Esophagus squamous epithelium (tissue), 5 donors: Measurements from ENCODE around the gene ADAM17. TPM values are rescaled to one million over a fixed set of nuclear protein-coding genes. Genes with fewer than 3 reads are reported as not detected.
"Not testable (repeated sequence)": the region's sequence is repeated elsewhere in the genome, so short reads cannot be mapped to it uniquely, and the experiment has no call there.

ENCODE experiments used
- DNase-seq: peaks from one replicate; lab custom pipeline; 2025; lab: John Stamatoyannopoulos, UW
- H3K27ac ChIP-seq, 4 donors: fragments of 200-600 bp; sonication (generic); one replicate each; pipeline ENCODE4 v1.5.1; 2016 to 2019; ENCODE audit warnings: mild to moderate bottlenecking in 1 of 4
- H3K27me3 ChIP-seq, 4 donors: fragments of 200-600 bp; sonication (generic); 1 replicate in 3 of 4; 2 replicates in 1 of 4; pipeline versions ENCODE4 v1.5.1 to v1.6.0; 2017 to 2021; ENCODE audit warnings: antibody characterized with exemption in 1 of 4
- H3K36me3 ChIP-seq, 3 donors: fragments of 200-600 bp; sonication (generic); one replicate each; pipeline ENCODE4 v1.5.1; 2016 to 2019
- H3K4me1 ChIP-seq, 3 donors: fragments of 200-600 bp; sonication (generic); one replicate each; pipeline ENCODE4 v1.5.1; 2017 to 2019
- H3K4me3 ChIP-seq, 4 donors: fragments of 200-600 bp; sonication (generic); 1 replicate in 3 of 4; 2 replicates in 1 of 4; pipeline ENCODE4 v1.5.1; 2016 to 2019; ENCODE audit warnings: mild to moderate bottlenecking in 2 of 4, moderate library complexity in 1 of 4
- H3K9me3 ChIP-seq, 3 donors: fragments of 200-600 bp; sonication (generic); one replicate each; pipeline ENCODE4 v1.5.1; 2016 to 2019
- CTCF ChIP-seq, 6 experiments: fragments of 450-650 bp in 4 of 6; fragments of 200-600 bp in 2 of 6; sonication (generic) in 2 of 6; IDR thresholded peaks; one replicate each; pipeline ENCODE4 v1.5.1; 2016 to 2019; ENCODE audit warnings: antibody characterized with exemption in 6 of 6, mild to moderate bottlenecking in 4 of 6, moderate library complexity in 4 of 6
- POLR2A ChIP-seq, 4 donors: fragments of 450-650 bp; IDR thresholded peaks; one replicate each; pipeline ENCODE4 v1.6.1; 2017; ENCODE audit warnings: antibody characterized with exemption in 4 of 4, mild to moderate bottlenecking in 4 of 4, moderate library complexity in 3 of 4
- WGBS, 2 donors: methylation state at CpG; one replicate each; pipeline ENCODE4 v1.1.5; 2018; 5-methylcytosine and 5-hydroxymethylcytosine counted together
- intact Hi-C: fragments of 100-400 bp; cut with DNase I; formaldehyde crosslinking; loops from one replicate; pipeline ENCODE4 v1.15.0; 2022
- total RNA-seq, 4 donors: library from RNA; depleted of rRNA; stranded (reverse); fragments of >200 nt; gene quantifications; one replicate each; pipeline ENCODE4 v1.1.0, GENCODE V29; 2016
- donor health status: DM: yes; HTN: yes; CAD: no.

The ADAM17 gene
- total RNA-seq, 4 donors from 2014 or later: 21.5 to 38.9 (median 29.2) TPM

DNA sequence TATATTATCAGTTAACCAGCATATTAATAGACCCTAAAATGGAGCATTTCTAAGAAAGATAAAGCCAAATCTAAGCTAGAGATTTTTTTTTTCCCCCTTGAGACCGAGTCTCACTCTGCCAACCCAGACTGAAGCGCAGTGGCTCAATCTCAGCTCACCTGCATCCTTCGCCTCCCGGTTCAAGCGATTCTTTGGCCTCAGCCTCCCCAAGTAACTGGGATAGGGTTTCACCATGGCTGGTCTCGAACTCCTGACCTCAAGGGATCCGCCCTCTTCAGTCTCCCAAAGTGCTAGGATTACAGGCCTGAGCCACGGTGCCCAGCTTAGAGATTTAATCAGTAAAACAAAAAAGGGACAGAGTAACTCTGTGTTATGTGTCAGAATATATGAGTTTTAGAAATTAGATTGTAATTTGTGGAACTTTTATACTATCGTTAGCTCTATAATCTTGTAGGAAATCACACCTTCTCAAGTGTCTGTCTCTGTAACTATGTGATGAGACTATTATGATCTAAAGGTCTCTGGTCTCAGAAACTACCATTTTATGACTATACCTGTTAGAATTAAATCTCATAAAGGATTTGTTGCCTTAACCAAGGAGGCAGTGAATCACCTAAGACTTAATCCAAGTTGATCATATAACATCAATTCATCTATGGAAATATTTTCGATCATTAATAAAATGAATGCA lies 41.1 kb upstream of the ADAM17 start:
- DNase-seq: no peak
- WGBS, 2 donors: 81 to 86% methylated on average over 10 of the region's 10 CpGs
- peaks cover 0 to 20% (median 10%) of the 10 kb centered on the region in 3 donors for H3K9me3 ChIP-seq
- no peak overlapping the region for H3K4me3 ChIP-seq
- peaks cover 4 to 47% (median 7%) of the 10 kb centered on the region in 3 donors for H3K36me3 ChIP-seq
- no peak overlapping the region for H3K27ac ChIP-seq
- intact Hi-C loops: no loop called here
- TF ChIP-seq CTCF (IDR thresholded peaks at IDR 0.05): no peak
- no peak for TF ChIP-seq POLR2A (IDR thresholded peaks at IDR 0.05)
- H3K27me3 ChIP-seq: no peaks in the 10 kb centered on the region
- H3K4me1 ChIP-seq: peaks cover 0 to 48% (median 22%) of the 10 kb centered on the region in 3 donors

GRCh38 chr2:9595746-9596145 lies 40.1 kb upstream of the ADAM17 start:
- intact Hi-C loops: no loop called here
- DNase-seq: no peak

GRCh38 chr2:9595256-9595655 lies 39.6 kb upstream of the ADAM17 start:
- intact Hi-C loops: not testable (repeated sequence)

More at GRCh38 chr2:9595746-9596145, 40.1 kb upstream of the ADAM17 start:
- H3K9me3 ChIP-seq: peaks cover 0 to 20% (median 10%) of the 10 kb centered on the region in 3 donors
- no peak for TF ChIP-seq POLR2A (IDR thresholded peaks at IDR 0.05)
- H3K27ac ChIP-seq: peak overlapping the region in 2 of 4 donors; percentile 60 to 62
- no peak overlapping the region for H3K4me3 ChIP-seq
- peaks cover 4 to 47% (median 7%) of the 10 kb centered on the region in 3 donors for H3K36me3 ChIP-seq
- WGBS, 2 donors: 54 to 62% methylated on average over 2 of the region's 2 CpGs
- no peaks in the 10 kb centered on the region for H3K27me3 ChIP-seq
- H3K4me1 ChIP-seq: peaks cover 0 to 48% (median 22%) of the 10 kb centered on the region in 3 donors

DNA sequence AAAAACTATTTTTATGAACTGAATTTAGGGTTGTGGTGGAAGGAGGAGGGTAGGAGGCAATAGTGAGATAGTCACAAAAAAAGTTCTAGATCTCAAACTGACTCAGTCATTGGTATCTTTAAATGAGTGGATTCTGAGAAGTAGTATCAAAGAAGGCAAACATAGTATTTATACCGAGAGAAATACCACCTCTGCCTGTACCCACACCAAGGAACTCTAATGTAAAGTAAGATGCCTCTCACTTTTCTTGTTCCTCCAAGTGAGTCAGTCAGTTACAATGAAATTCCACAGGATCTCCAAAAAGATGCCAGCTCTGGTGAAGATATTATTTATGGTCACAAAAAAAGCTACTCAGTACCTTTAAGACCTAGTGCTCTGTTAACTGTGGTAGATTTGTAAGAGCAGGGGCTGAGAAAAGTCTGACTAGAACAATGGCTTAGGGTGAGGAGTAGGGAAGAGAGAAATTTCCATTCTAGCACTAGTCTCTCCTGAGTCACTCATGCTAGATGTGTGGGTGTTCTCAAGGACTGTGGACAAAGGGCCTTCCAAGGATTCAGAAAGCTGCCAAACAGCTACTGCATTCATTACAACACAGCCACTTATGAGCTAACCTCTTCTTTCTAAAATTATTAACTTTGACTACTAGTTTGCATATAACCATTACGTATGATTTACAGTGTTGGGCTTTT lies 38.9 kb upstream of the ADAM17 start:
- Histone ChIP-seq H3K27ac (peak overlapping the region; percentile 42 to 82 (median 61)), H3K9me3 (peaks cover 0 to 8% (median 5%) of the 10 kb centered on the region in 3 donors), H3K4me3 (no peak overlapping the region), H3K4me1 (peaks cover 0 to 48% (median 22%) of the 10 kb centered on the region in 3 donors), H3K36me3 (peaks cover 0 to 47% (median 11%) of the 10 kb centered on the region in 3 donors), H3K27me3 (no peaks in the 10 kb centered on the region)
- TF ChIP-seq POLR2A (IDR thresholded peaks at IDR 0.05) (no peak), CTCF (IDR thresholded peaks at IDR 0.05) (no peak)
- DNase-seq: no peak
- 23 to 40% methylated on average over 2 of the region's 2 CpGs for WGBS, 2 donors
- intact Hi-C loops: no loop called here

More at GRCh38 chr2:9595256-9595655, 39.6 kb upstream of the ADAM17 start:
- WGBS, 2 donors: 29 to 39% methylated on average over 6 of the region's 6 CpGs
- Histone ChIP-seq H3K27ac (peak overlapping the region; percentile 42 to 82 (median 61)), H3K9me3 (peaks cover 0 to 15% (median 10%) of the 10 kb centered on the region in 3 donors), H3K36me3 (peaks cover under 1 to 47% (median 7%) of the 10 kb centered on the region in 3 donors), H3K4me1 (peaks cover 0 to 48% (median 22%) of the 10 kb centered on the region in 3 donors)
- DNase-seq, H3K27me3 ChIP-seq, H3K4me3 ChIP-seq: not testable (repeated sequence)

DNA sequence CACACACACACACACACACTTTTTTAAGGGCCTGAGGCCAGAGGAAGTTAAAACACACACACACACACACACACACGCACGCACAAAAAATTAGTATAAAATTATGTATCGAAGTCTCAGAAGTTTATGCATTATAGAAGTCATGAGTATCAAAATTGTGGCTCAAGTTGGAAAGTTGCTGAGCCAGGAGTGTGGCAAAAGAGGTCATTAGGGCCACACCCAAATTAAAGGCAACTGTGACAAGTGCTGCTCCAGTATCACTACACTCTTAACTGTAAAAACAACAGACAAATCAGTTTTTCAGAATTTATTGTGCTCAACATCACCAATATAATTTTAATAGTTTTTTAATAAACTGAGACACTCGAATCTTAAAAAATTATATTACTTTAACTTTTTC lies 38.3 kb upstream of the ADAM17 start:
- Histone ChIP-seq H3K27ac (peak overlapping the region in 3 of 4 donors; percentile 60 to 82 (median 62)), H3K27me3 (no peaks in the 10 kb centered on the region), H3K36me3 (peaks cover 3 to 47% (median 5%) of the 10 kb centered on the region in 3 donors), H3K9me3 (peaks cover 0 to 2% (median 0%) of the 10 kb centered on the region in 3 donors), H3K4me3 (no peak overlapping the region), H3K4me1 (peaks cover 0 to 48% (median 22%) of the 10 kb centered on the region in 3 donors)
- intact Hi-C loops: no loop called here
- WGBS, 2 donors: 77 to 80% methylated on average over 4 of the region's 4 CpGs
- TF ChIP-seq POLR2A (IDR thresholded peaks at IDR 0.05) (no peak), CTCF (IDR thresholded peaks at IDR 0.05) (no peak)
- DNase-seq: no peak

- 62 to 71% methylated on average over 3 of the region's 3 CpGs for WGBS, 2 donors
- TF ChIP-seq CTCF (IDR thresholded peaks at IDR 0.05) (no peak), POLR2A (IDR thresholded peaks at IDR 0.05) (no peak)
- Histone ChIP-seq H3K36me3 (peaks cover 3 to 48% (median 9%) of the 10 kb centered on the region in 3 donors), H3K4me3 (no peak overlapping the region), H3K4me1 (peaks cover 0 to 48% (median 22%) of the 10 kb centered on the region in 3 donors), H3K9me3 (no peaks in the 10 kb centered on the region), H3K27me3 (no peaks in the 10 kb centered on the region), H3K27ac (no peak overlapping the region)
- DNase-seq: no peak
- intact Hi-C loops: no loop called here
Observed at GRCh38 chr2:9592699-9593098, 37.1 kb upstream of the ADAM17 start.
